HL-60/S4 (cell line): ENCODE data around the gene SHPK.

Experiments used
- in situ Hi-C: fragments of 300-500 bp; cut with MboI; formaldehyde crosslinking; loops from 2 replicates; pipeline ENCODE4 v1.14.3; 2022; ENCODE audit warnings: low sequenced_read_pairs

SHPK gene

GRCh38 chr17:3636154-3636907 lies at the start of gene SHPK, which contains the start of gene CTNS:
Gene SHPK, minus strand, starts transcription at chr17:3636250. Its CDS starts 31 bp downstream, at chr17:3636219.
Gene CTNS, plus strand, starts transcription at chr17:3636760. Its CDS starts 3,447 bp downstream, at chr17:3640207.
- in situ Hi-C loops = no loop called here

- in situ Hi-C loops = no loop called here
Measured at GRCh38 chr17:3685174-3685573, 49.1 kb upstream of the SHPK start.

- in situ Hi-C loops = no loop called here
Measured at GRCh38 chr17:3683054-3683511, 47.0 kb upstream of the SHPK start.

- in situ Hi-C loops = no loop called here
Measured at GRCh38 chr17:3682033-3682432, 46.0 kb upstream of the SHPK start.

- in situ Hi-C loops = no loop called here
Measured at GRCh38 chr17:3681565-3681964, 45.5 kb upstream of the SHPK start.

GRCh38 chr17:3681057-3681456 lies 45.0 kb upstream of the SHPK start:
- in situ Hi-C loops = no loop called here

GRCh38 chr17:3679531-3680126 lies 43.6 kb upstream of the SHPK start:
- in situ Hi-C loops = no loop called here

GRCh38 chr17:3678821-3679530 lies 42.9 kb upstream of the SHPK start:
- in situ Hi-C loops = no loop called here

- in situ Hi-C loops = no loop called here
Measured at GRCh38 chr17:3678095-3678820, 42.2 kb upstream of the SHPK start.

GRCh38 chr17:3675886-3676285 lies 39.8 kb upstream of the SHPK start:
- in situ Hi-C loops = no loop called here

- in situ Hi-C loops = no loop called here
Measured at GRCh38 chr17:3672571-3672970, 36.5 kb upstream of the SHPK start.

- in situ Hi-C loops = no loop called here
Measured at GRCh38 chr17:3669548-3669947, 33.5 kb upstream of the SHPK start.

- in situ Hi-C loops = no loop called here
Measured at GRCh38 chr17:3669085-3669347, 33.0 kb upstream of the SHPK start.

- in situ Hi-C loops = no loop called here
Measured at GRCh38 chr17:3668279-3669084, 32.4 kb upstream of the SHPK start, which contains the start of the genes EMC6 and TAX1BP3. Gene EMC6, plus strand, starts transcription at chr17:3668812. Its CDS starts 335 bp downstream, at chr17:3669147. Gene TAX1BP3, minus strand, starts transcription at chr17:3668578. Its CDS starts 52 bp downstream, at chr17:3668526.

GRCh38 chr17:3667366-3668278 lies 31.6 kb upstream of the SHPK start:
- in situ Hi-C loops = no loop called here

GRCh38 chr17:3666516-3666915 lies 30.5 kb upstream of the SHPK start:
- in situ Hi-C loops = no loop called here

GRCh38 chr17:3665834-3666233 lies 29.8 kb upstream of the SHPK start:
- in situ Hi-C loops = no loop called here

GRCh38 chr17:3663102-3664011 lies 27.3 kb upstream of the SHPK start:
- in situ Hi-C loops = no loop called here
